Stomach (tissue), 4 donors: ENCODE measurements around the gene ZP4.

Source experiments
- CTCF ChIP-seq, 7 experiments: fragments of 450-650 bp in 4 of 7; fragments of 200-600 bp in 3 of 7; sonication (generic) in 3 of 7; IDR thresholded peaks; one replicate each; pipeline ENCODE4 v1.5.1; 2016 to 2019; ENCODE audit warnings: antibody characterized with exemption in 7 of 7, control low read depth in 2 of 7, mild to moderate bottlenecking in 1 of 7
- EP300 ChIP-seq: sonication (generic); formaldehyde crosslinking; IDR thresholded peaks from one replicate; pipeline ENCODE4 v1.6.1; 2017; ENCODE audit warnings: antibody characterized with exemption
- POLR2A ChIP-seq, 4 donors: fragments of 450-650 bp; IDR thresholded peaks; one replicate each; pipeline ENCODE4 v1.6.1; 2016; ENCODE audit warnings: antibody characterized with exemption in 4 of 4, control low read depth in 2 of 4, mild to moderate bottlenecking in 1 of 4, moderate library complexity in 1 of 4
- POLR2AphosphoS5 ChIP-seq, 3 donors: sonication (generic); formaldehyde crosslinking; IDR thresholded peaks; one replicate each; pipeline ENCODE4 v1.6.1; 2016; ENCODE audit warnings: antibody characterized with exemption in 3 of 3

GRCh38 chr1:237890416-237890815 lies 306 bp downstream of the ZP4 start:
- no peak for TF ChIP-seq EP300
- TF ChIP-seq POLR2A (IDR thresholded peaks at IDR 0.05), result no peak
- no peak for TF ChIP-seq POLR2AphosphoS5 (IDR thresholded peaks at IDR 0.05)
- no peak for TF ChIP-seq CTCF (IDR thresholded peaks at IDR 0.05)
